ENCODE measurements around the gene IFT81. TPM values are rescaled to one million over a fixed set of nuclear protein-coding genes. Genes with fewer than 3 reads are reported as not detected.
A peak's percentile ranks its signal among the peaks of the same experiment; 100 is the strongest.

Gene IFT81
- polyA plus RNA-seq (2011; rRNA removed): 6.6 and 12.0 TPM in 2 replicates
- polyA minus RNA-seq (2011; rRNA and poly(A)+ RNA removed): 3.3 and 3.7 TPM in 2 replicates

DNA sequence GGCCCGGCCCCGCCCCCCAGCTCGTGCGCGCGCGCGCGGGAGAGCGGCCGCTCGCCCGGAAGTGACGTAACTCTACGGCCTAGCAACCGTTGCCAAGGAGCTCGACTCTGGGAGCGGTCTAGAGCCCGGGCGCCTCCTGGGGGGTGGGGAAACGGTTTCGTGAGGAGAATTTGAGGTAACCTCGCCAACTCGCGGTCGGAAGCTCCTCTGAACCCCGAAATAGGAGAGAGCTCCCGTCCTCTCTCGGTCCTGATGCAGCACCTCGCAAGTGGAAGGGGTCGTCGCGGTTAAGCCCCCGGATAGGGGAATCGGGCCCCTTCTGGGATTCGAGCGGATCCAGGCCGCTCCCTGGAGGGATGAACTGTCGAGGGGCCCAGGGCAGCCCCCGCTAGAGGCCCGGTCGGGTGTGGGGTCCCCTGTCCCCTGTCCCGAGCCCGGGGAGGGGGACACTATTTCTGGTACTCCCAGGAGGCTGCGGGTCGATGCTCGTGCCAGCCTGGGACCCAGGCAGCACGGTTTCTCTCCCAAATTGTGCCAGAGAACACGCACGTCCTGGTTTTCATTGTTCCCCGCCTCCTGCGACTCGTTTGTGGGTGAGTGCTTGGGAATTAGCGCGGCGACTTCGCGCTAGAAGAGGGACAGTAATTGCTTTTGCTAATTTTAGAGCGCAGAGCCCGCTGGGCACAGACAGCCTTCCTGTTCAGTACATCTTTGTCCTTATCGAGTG lies at the start of gene IFT81:
Gene IFT81 (plus strand): TSS at position 89 of the 727 bp plus-strand sequence. CDS start 3,024 bp downstream, outside the sequence.
- POLR2A ChIA-PET: no interaction called here
- DNase-seq (ENCODE audit: low read depth): no peak
- CTCF ChIA-PET: interaction anchor here (0.9 to 2.3 kb wide), 3 partner anchors 9 to 271 kb away, joined by 3 to 9 read pairs (median 3); no protein-coding TSS in a partner anchor

DNA sequence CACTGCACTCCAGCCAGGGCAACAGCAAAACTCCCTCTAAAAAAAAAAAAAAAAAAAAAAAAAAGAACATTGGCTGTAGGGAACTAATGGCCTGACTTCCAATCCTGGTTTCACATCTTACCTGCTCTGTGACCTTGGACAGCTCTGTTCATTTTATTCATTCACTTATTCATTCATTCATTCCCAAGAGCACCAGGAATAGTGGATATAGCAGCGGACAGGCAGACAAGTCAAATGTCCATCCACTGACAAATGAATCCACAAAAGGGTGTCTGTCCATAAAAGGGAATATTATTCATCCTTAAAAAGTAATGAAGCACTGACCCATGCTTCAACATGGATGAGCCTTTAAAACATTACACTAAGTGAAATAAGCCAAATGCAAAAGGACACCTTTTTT lies 48.3 kb upstream of the IFT81 start:
- no peak overlapping the region for H3K4me3 ChIP-seq (ENCODE audit: low read depth, low read length)
- ChIA-PET POLR2A (no interaction called here), CTCF (no interaction called here)
- no peak for TF ChIP-seq CTCF (IDR thresholded peaks at IDR 0.05; ENCODE audit: insufficient read depth, low read depth, low read length)
- no peaks in the 10 kb centered on the region for H3K27me3 ChIP-seq (ENCODE audit: control insufficient read depth, insufficient read depth, low read length)
- H3K36me3 ChIP-seq (ENCODE audit: control insufficient read depth, insufficient read depth, low read length): no peaks in the 10 kb centered on the region
- DNase-seq (ENCODE audit: low read depth): no peak

More for the DNA sequence above, at the start of gene IFT81:
- no peaks in the 10 kb centered on the region for H3K27me3 ChIP-seq (ENCODE audit: control insufficient read depth, insufficient read depth, low read length)
- H3K36me3 ChIP-seq (ENCODE audit: control insufficient read depth, insufficient read depth, low read length): no peaks in the 10 kb centered on the region; the same call in 1 of the 2 replicates
- H3K4me3 ChIP-seq (ENCODE audit: low read depth, low read length): peak within 1 kb of the TSS; percentile 86
- no peak for TF ChIP-seq CTCF (IDR thresholded peaks at IDR 0.05; ENCODE audit: insufficient read depth, low read depth, low read length)

- Histone ChIP-seq H3K4me3 (ENCODE audit: low read depth, low read length) (no peak overlapping the region), H3K36me3 (ENCODE audit: control insufficient read depth, insufficient read depth, low read length) (no peaks in the 10 kb centered on the region), H3K27me3 (ENCODE audit: control insufficient read depth, insufficient read depth, low read length) (no peaks in the 10 kb centered on the region; the same call in 1 of the 2 replicates)
- POLR2A ChIA-PET: no interaction called here
- CTCF ChIA-PET: no interaction called here
- DNase-seq (ENCODE audit: low read depth): no peak
- TF ChIP-seq CTCF (IDR thresholded peaks at IDR 0.05; ENCODE audit: insufficient read depth, low read depth, low read length): no peak
Measured at GRCh38 chr12:110077800-110078199, 46.4 kb upstream of the IFT81 start.

- TF ChIP-seq CTCF (IDR thresholded peaks at IDR 0.05; ENCODE audit: insufficient read depth, low read depth, low read length): no peak
- ChIA-PET CTCF (no interaction called here), POLR2A (no interaction called here)
- Histone ChIP-seq H3K27me3 (ENCODE audit: control insufficient read depth, insufficient read depth, low read length) (no peaks in the 10 kb centered on the region; the same call in 1 of the 2 replicates), H3K4me3 (ENCODE audit: low read depth, low read length) (no peak overlapping the region), H3K36me3 (ENCODE audit: control insufficient read depth, insufficient read depth, low read length) (no peaks in the 10 kb centered on the region)
- no peak for DNase-seq (ENCODE audit: low read depth)
Measured at GRCh38 chr12:110079477-110080400, 44.4 kb upstream of the IFT81 start.

DNA sequence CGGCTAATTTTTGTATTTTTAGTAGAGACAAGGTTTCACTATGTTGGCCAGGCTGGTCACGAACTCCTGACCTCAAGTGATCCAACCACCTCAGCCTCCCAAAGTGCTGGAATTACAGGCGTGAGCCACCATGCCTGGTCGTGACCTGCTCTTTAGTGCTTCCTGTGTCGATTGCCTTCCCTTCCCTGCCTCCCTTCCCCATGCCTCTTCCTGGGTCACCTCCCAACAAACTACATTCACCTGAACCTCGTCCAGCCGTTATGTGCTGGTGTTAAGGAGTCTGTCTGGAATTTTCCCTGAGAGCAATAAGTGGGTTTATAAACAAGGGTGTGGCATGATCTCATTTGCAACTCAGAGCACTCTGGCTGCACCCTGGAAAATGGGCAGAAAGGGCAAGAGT lies 43.7 kb upstream of the IFT81 start:
- CTCF ChIA-PET: no interaction called here
- Histone ChIP-seq H3K27me3 (ENCODE audit: control insufficient read depth, insufficient read depth, low read length) (no peaks in the 10 kb centered on the region; the same call in 1 of the 2 replicates), H3K36me3 (ENCODE audit: control insufficient read depth, insufficient read depth, low read length) (no peaks in the 10 kb centered on the region), H3K4me3 (ENCODE audit: low read depth, low read length) (no peak overlapping the region)
- DNase-seq (ENCODE audit: low read depth): no peak
- POLR2A ChIA-PET: no interaction called here
- no peak for TF ChIP-seq CTCF (IDR thresholded peaks at IDR 0.05; ENCODE audit: insufficient read depth, low read depth, low read length)
